NK-92 treated with Interleukin-12 subunit alpha and Interleukin-12 subunit beta, amount 100 ng/mL, for 24 hours (cell line): Measurements from ENCODE around the gene CARMIL3.
"Not testable (repeated sequence)": the region's sequence is repeated elsewhere in the genome, so short reads cannot be mapped to it uniquely, and the experiment has no call there.

Experiments used
- DNase-seq: peaks from one replicate; lab custom pipeline; 2025; lab: John Stamatoyannopoulos, UW

The CARMIL3 gene

GRCh38 chr14:24036963-24037657, 14.7 kb upstream of the CARMIL3 start:
- DNase-seq = not testable (repeated sequence)

GRCh38 chr14:24037658-24038037, 14.2 kb upstream of the CARMIL3 start:
- no peak for DNase-seq

- DNase-seq = no peak
Observed at GRCh38 chr14:24038686-24039085, 13.1 kb upstream of the CARMIL3 start.

- DNase-seq = no peak
Observed at GRCh38 chr14:24040692-24041091, 11.1 kb upstream of the CARMIL3 start.

- no peak for DNase-seq
Observed at GRCh38 chr14:24042746-24043145, 9.1 kb upstream of the CARMIL3 start.

GRCh38 chr14:24049002-24049401, 2.8 kb upstream of the CARMIL3 start:
- not testable (repeated sequence) for DNase-seq

- not testable (repeated sequence) for DNase-seq
Observed at GRCh38 chr14:24050753-24051152, 1.1 kb upstream of the CARMIL3 start.

GRCh38 chr14:24051176-24051788, 527 bp upstream of the CARMIL3 start:
- DNase-seq = no peak

- DNase-seq = peak; percentile 66
Observed at GRCh38 chr14:24052656-24053547, 1.1 kb downstream of the CARMIL3 start.

GRCh38 chr14:24053548-24054323, 1.9 kb downstream of the CARMIL3 start:
- DNase-seq = no peak

- no peak for DNase-seq
Observed at GRCh38 chr14:24054324-24054641, 2.5 kb downstream of the CARMIL3 start.

GRCh38 chr14:24054646-24055045, 2.8 kb downstream of the CARMIL3 start:
- no peak for DNase-seq

- DNase-seq = no peak
Observed at GRCh38 chr14:24055971-24056799, 4.4 kb downstream of the CARMIL3 start.

- DNase-seq = no peak
Observed at GRCh38 chr14:24056800-24057184, 5.0 kb downstream of the CARMIL3 start.

GRCh38 chr14:24057271-24057670, 5.5 kb downstream of the CARMIL3 start:
- no peak for DNase-seq

GRCh38 chr14:24057867-24058259, 6.1 kb downstream of the CARMIL3 start:
- no peak for DNase-seq

GRCh38 chr14:24058260-24058950, 6.6 kb downstream of the CARMIL3 start:
- no peak for DNase-seq

- DNase-seq = no peak
Observed at GRCh38 chr14:24058951-24059475, 7.2 kb downstream of the CARMIL3 start.

- DNase-seq = no peak
Observed at GRCh38 chr14:24059841-24060388, 8.1 kb downstream of the CARMIL3 start.

- DNase-seq = no peak
Observed at GRCh38 chr14:24060443-24060842, 8.6 kb downstream of the CARMIL3 start.
